ENCODE measurements around the gene CNOT8. TPM values are rescaled to one million over a fixed set of nuclear protein-coding genes. Genes with fewer than 3 reads are reported as not detected.

The CNOT8 gene
- total RNA-seq = 55.8 and 79.7 TPM in 2 replicates

DNA sequence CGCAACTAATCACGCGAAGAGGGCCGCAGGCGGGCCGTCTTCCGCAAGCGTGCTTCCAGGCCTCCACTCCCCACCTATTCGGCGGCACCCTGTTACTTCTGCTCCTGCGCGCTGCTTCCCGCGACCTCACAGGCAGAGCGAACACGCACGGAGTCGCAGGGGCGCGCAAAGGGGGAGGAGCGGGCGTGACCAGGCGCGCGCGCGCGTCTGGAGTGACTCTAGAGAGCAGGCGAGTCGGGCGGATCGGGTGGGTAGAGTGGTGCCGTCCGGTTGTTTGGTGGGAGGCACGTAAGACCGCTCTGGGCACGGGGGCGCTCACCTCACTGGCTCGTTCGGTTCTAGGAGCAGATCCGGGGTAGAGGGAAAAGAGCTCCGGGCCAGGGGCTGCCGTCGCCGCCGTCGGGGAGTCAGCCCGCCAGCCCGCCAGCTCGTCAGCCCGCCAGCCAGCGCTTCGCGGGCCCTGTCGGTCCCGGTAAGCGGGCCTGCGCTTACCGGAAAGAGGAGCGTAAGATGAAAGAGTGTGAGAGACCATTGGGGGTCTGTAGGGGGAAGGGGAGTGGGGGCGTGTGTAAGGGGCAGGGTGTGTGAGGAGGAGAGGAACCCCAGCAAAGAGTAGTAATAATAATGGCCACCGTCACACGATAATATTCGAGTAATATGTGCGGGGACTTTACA is at the start of gene CNOT8:
TSS of gene CNOT8 (plus strand) at position 331 of the 675 bp plus-strand sequence. CDS start 4,652 bp downstream, outside the sequence.

DNA sequence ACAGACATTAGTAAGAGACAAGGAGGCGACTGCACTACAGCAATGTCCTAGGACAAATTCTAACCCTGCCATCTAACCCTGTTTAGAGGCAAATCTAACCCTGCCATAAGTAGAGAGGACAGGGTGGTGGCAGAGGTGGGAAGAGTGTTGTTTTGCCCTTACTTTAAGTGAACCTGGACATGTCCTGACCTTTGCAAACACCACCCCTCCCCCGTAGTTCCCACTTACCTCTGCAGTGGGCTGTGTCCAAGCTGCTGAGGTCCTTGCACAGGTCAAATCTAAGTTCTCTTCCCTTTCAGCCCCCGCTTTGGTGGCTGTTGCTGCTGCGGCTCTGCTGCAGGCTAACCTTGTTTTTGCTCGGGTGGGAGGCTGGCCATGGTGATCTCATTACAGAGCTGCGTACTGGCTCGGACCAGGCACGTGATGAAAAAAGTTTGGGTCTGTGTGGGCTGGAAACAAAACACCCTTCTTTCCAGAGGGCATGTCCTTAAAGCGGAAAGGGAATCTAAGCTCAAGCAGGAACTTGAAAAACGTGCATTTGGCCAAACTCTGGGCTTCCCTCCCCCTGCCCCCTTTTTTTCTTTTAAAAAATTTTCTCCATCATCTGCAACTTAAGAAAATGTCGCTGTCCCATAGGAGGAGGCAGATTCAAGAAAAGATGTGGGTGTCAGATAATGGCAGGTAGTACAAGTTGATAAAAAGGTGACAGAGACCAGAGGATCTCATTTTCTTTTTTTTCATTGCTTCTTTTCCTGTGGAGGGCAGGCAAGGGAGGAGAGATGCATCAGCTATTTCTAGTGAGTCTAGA is 8.0 kb upstream of the CNOT8 start, which contains the start of gene FAXDC2:
TSS of gene FAXDC2 (minus strand) at position 349 of the 808 bp plus-strand sequence. CDS start 12,425 bp downstream, outside the sequence.

Other genes starting within 250 kb of the CNOT8 start
- 76.8 and 109 TPM in 2 replicates for gene LARP1, start 103.2 kb upstream of the CNOT8 start, total RNA-seq
- 4.3 and 7.4 TPM in 2 replicates for gene FAXDC2, start 8.0 kb upstream of the CNOT8 start, total RNA-seq
- 16.7 and 20.7 TPM in 2 replicates for gene GEMIN5, start 79.6 kb downstream of the CNOT8 start, total RNA-seq
- 12.8 and 14.1 TPM in 2 replicates for gene MRPL22, start 82.4 kb downstream of the CNOT8 start, total RNA-seq
- gene KIF4B, start 155.1 kb downstream of the CNOT8 start, total RNA-seq = under 0.01 TPM in 1 of 2 replicates, not detected in the other